Nephron progenitor cell (in vitro differentiated cells): ENCODE measurements around the gene NLGN1.

Source experiments
- DNase-seq: peaks from one replicate; pipeline ENCODE4 v3.0.0; 2021
- H3K27ac Mint-ChIP-seq: 2 replicates; pipeline ENCODE4 v1.8.0; 2021; ENCODE audit warnings: mild to moderate bottlenecking, moderate library complexity, mixed read lengths
- H3K27me3 Mint-ChIP-seq: 2 replicates; pipeline ENCODE4 v1.8.0; 2021; ENCODE audit warnings: mild to moderate bottlenecking, low read depth, mixed read lengths; ENCODE audit not compliant: poor library complexity
- H3K36me3 Mint-ChIP-seq: 2 replicates; pipeline ENCODE4 v1.8.0; 2021; ENCODE audit warnings: low read depth, mixed read lengths
- H3K4me1 Mint-ChIP-seq: 2 replicates; pipeline ENCODE4 v1.8.0; 2021; ENCODE audit warnings: mixed read lengths
- H3K4me3 Mint-ChIP-seq: 2 replicates; pipeline ENCODE4 v1.8.0; 2021; ENCODE audit warnings: mild to moderate bottlenecking, moderate library complexity, mixed read lengths
- H3K9me3 Mint-ChIP-seq: 2 replicates; pipeline ENCODE4 v1.8.0; 2021; ENCODE audit warnings: mild to moderate bottlenecking, moderate library complexity, mixed read lengths
- CTCF ChIP-seq: fragments of 200-600 bp; sonication (generic); IDR thresholded peaks from 2 replicates; pipeline ENCODE4 v1.5.0; 2021; ENCODE audit warnings: antibody characterized with exemption

Gene NLGN1

GRCh38 chr3:173681188-173681678 lies 283.7 kb downstream of the NLGN1 start:
- DNase-seq: no peak
- no peak for TF ChIP-seq CTCF
- H3K36me3 Mint-ChIP-seq: no peaks in the 10 kb centered on the region
- H3K27ac Mint-ChIP-seq: no peak overlapping the region
- H3K4me3 Mint-ChIP-seq: no peak overlapping the region
- H3K27me3 Mint-ChIP-seq: no peaks in the 10 kb centered on the region
- H3K9me3 Mint-ChIP-seq: no peaks in the 10 kb centered on the region
- H3K4me1 Mint-ChIP-seq: no peaks in the 10 kb centered on the region

GRCh38 chr3:173685456-173685855 lies 287.9 kb downstream of the NLGN1 start:
- TF ChIP-seq CTCF: no peak
- H3K36me3 Mint-ChIP-seq: no peaks in the 10 kb centered on the region
- no peak overlapping the region for H3K4me3 Mint-ChIP-seq
- H3K9me3 Mint-ChIP-seq: no peaks in the 10 kb centered on the region
- H3K4me1 Mint-ChIP-seq: peaks cover 13% of the 10 kb centered on the region
- H3K27ac Mint-ChIP-seq: no peak overlapping the region
- no peak for DNase-seq
- H3K27me3 Mint-ChIP-seq: no peaks in the 10 kb centered on the region

- Mint-ChIP-seq H3K27me3 (no peaks in the 10 kb centered on the region), H3K36me3 (no peaks in the 10 kb centered on the region), H3K9me3 (no peaks in the 10 kb centered on the region), H3K4me1 (peaks cover 13% of the 10 kb centered on the region), H3K4me3 (no peak overlapping the region), H3K27ac (peak overlapping the region; percentile 32)
- DNase-seq: no peak
- no peak for TF ChIP-seq CTCF
Observed at GRCh38 chr3:173688216-173688842, 290.8 kb downstream of the NLGN1 start.

- Mint-ChIP-seq H3K27me3 (no peaks in the 10 kb centered on the region), H3K4me1 (peaks cover 13% of the 10 kb centered on the region), H3K36me3 (no peaks in the 10 kb centered on the region), H3K9me3 (no peaks in the 10 kb centered on the region), H3K27ac (no peak overlapping the region), H3K4me3 (no peak overlapping the region)
- no peak for TF ChIP-seq CTCF
- DNase-seq: no peak
Observed at GRCh38 chr3:173690542-173691180, 293.1 kb downstream of the NLGN1 start.

- H3K27ac Mint-ChIP-seq: no peak overlapping the region
- H3K4me3 Mint-ChIP-seq: no peak overlapping the region
Observed at GRCh38 chr3:173699353-173699752, 301.8 kb downstream of the NLGN1 start.

More at GRCh38 chr3:173699353-173699752, 301.8 kb downstream of the NLGN1 start:
- H3K9me3 Mint-ChIP-seq: peaks cover 13% of the 10 kb centered on the region
- H3K4me1 Mint-ChIP-seq: no peaks in the 10 kb centered on the region
- no peaks in the 10 kb centered on the region for H3K36me3 Mint-ChIP-seq
- no peak for TF ChIP-seq CTCF
- no peak for DNase-seq
- no peaks in the 10 kb centered on the region for H3K27me3 Mint-ChIP-seq
